Measurements from ENCODE around the gene SRRM2. TPM values are rescaled to one million over a fixed set of nuclear protein-coding genes. Genes with fewer than 3 reads are reported as not detected.

The SRRM2 gene
- total RNA-seq, 4 donors from 2014 or later: 545 to 3,500 (median 1,361) TPM

DNA sequence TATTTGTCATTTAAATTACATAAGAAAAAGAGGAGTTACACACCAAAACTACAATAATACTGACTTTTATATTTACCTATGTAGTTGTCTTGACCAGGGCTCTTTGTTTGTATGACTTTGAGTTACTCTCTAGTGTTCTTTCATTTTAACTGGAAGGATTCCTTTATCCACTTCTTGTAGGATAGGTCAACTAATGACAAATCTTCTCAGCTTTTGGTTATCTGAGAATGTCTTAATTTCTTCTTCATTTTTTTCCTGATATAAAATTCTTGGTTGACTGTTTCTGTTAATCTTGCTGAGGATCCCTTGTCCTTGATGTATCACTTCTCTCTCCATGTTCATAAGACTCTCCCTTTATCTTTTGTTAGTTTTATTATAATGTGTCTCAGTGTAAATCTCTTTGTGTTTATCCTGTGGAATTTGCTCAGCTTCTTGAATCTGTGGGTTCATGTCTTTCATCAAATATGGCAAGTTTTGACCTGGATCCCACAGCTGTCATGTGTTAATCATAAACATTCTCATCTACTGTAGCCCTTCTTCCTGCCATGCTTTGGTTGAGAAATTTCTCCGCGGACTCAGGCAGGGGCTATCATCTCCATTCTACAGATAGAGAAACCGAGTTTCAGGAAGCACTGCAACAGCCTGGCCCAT, 51.2 kb downstream of the SRRM2 start:
- TF ChIP-seq POLR2A (IDR thresholded peaks at IDR 0.05) (no peak), POLR2AphosphoS5 (IDR thresholded peaks at IDR 0.05) (no peak), EP300 (IDR thresholded peaks at IDR 0.05; ENCODE audit: low read depth) (no peak)
- TF ChIP-seq, protein P1, sequence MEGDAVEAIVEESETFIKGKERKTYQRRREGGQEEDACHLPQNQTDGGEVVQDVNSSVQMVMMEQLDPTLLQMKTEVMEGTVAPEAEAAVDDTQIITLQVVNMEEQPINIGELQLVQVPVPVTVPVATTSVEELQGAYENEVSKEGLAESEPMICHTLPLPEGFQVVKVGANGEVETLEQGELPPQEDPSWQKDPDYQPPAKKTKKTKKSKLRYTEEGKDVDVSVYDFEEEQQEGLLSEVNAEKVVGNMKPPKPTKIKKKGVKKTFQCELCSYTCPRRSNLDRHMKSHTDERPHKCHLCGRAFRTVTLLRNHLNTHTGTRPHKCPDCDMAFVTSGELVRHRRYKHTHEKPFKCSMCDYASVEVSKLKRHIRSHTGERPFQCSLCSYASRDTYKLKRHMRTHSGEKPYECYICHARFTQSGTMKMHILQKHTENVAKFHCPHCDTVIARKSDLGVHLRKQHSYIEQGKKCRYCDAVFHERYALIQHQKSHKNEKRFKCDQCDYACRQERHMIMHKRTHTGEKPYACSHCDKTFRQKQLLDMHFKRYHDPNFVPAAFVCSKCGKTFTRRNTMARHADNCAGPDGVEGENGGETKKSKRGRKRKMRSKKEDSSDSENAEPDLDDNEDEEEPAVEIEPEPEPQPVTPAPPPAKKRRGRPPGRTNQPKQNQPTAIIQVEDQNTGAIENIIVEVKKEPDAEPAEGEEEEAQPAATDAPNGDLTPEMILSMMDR (IDR thresholded peaks at IDR 0.05): no peak
- peaks cover 7 to 9% of the 10 kb centered on the region in 2 donors for H3K9me3 ChIP-seq
- H3K27ac ChIP-seq: no peak overlapping the region
- H3K4me3 ChIP-seq: no peak overlapping the region
- peaks cover 4% of the 10 kb centered on the region for H3K27me3 ChIP-seq
- H3K36me3 ChIP-seq: no peaks in the 10 kb centered on the region
- DNase-seq: no peak
- WGBS, 2 donors (ENCODE audit: low coverage in 1 of 2): 85% methylated on average over 3 of the region's 3 CpGs; no CpG with 5 or more reads in 1 of the 2 donors
- peaks cover 0 to 9% (median 6%) of the 10 kb centered on the region in 4 donors for H3K4me1 ChIP-seq
- intact Hi-C loops (cut with DNase I; ENCODE audit: low total_unique reads) (no loop called here), in situ Hi-C loops (cut with MboI; ENCODE audit: low pct_ligation_motif_present in 1 of 4, low pct_unique_long_range_greater_than_20kb in 1 of 4, low sequenced_read_pairs in 3 of 4) (no loop called here)

DNA sequence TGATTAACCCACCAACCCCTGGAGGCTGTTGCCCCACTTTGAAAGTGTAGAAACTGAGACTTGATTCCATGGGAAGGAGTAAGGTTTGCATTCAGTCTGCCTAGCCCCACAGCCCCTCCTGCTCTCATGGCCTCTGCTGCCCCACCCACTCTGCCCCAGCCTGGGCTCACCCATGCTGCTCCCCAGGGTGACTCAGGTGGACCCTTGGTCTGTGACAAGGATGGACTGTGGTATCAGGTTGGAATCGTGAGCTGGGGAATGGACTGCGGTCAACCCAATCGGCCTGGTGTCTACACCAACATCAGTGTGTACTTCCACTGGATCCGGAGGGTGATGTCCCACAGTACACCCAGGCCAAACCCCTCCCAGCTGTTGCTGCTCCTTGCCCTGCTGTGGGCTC, 52.3 kb downstream of the SRRM2 start:
- TF ChIP-seq, protein P1 (IDR thresholded peaks at IDR 0.05): no peak
- no peak for TF ChIP-seq EP300 (IDR thresholded peaks at IDR 0.05; ENCODE audit: low read depth)
- no peak for TF ChIP-seq POLR2A (IDR thresholded peaks at IDR 0.05)
- no peak for TF ChIP-seq POLR2AphosphoS5 (IDR thresholded peaks at IDR 0.05)
- intact Hi-C loops (cut with DNase I; ENCODE audit: low total_unique reads) (no loop called here), in situ Hi-C loops (cut with MboI; ENCODE audit: low pct_ligation_motif_present in 1 of 4, low pct_unique_long_range_greater_than_20kb in 1 of 4, low sequenced_read_pairs in 3 of 4) (no loop called here)
- Histone ChIP-seq H3K4me3 (no peak overlapping the region), H3K36me3 (no peaks in the 10 kb centered on the region), H3K27ac (no peak overlapping the region), H3K9me3 (peaks cover 7 to 9% of the 10 kb centered on the region in 2 donors), H3K4me1 (no peaks in the 10 kb centered on the region), H3K27me3 (no peaks in the 10 kb centered on the region)
- 84% methylated on average over 4 of the region's 4 CpGs; no CpG with 5 or more reads in 1 of the 2 donors for WGBS, 2 donors (ENCODE audit: low coverage in 1 of 2)
- no peak for DNase-seq

GRCh38 chr16:2806286-2806685, 53.8 kb downstream of the SRRM2 start:
- Histone ChIP-seq H3K36me3 (no peaks in the 10 kb centered on the region), H3K27ac (no peak overlapping the region), H3K4me1 (no peaks in the 10 kb centered on the region), H3K9me3 (peaks cover 7 to 9% of the 10 kb centered on the region in 2 donors), H3K4me3 (no peak overlapping the region), H3K27me3 (peaks cover 11% of the 10 kb centered on the region)
- WGBS, 2 donors (ENCODE audit: low coverage in 1 of 2): 63 to 75% methylated on average over 1 to 5 of the region's 5 CpGs
- intact Hi-C loops (cut with DNase I; ENCODE audit: low total_unique reads) (no loop called here), in situ Hi-C loops (cut with MboI; ENCODE audit: low pct_ligation_motif_present in 1 of 4, low pct_unique_long_range_greater_than_20kb in 1 of 4, low sequenced_read_pairs in 3 of 4) (no loop called here)
- no peak for DNase-seq
- TF ChIP-seq POLR2A (IDR thresholded peaks at IDR 0.05): no peak
- TF ChIP-seq, protein P1 (IDR thresholded peaks at IDR 0.05): no peak
- TF ChIP-seq POLR2AphosphoS5 (IDR thresholded peaks at IDR 0.05): no peak
- TF ChIP-seq EP300 (IDR thresholded peaks at IDR 0.05; ENCODE audit: low read depth): no peak

DNA sequence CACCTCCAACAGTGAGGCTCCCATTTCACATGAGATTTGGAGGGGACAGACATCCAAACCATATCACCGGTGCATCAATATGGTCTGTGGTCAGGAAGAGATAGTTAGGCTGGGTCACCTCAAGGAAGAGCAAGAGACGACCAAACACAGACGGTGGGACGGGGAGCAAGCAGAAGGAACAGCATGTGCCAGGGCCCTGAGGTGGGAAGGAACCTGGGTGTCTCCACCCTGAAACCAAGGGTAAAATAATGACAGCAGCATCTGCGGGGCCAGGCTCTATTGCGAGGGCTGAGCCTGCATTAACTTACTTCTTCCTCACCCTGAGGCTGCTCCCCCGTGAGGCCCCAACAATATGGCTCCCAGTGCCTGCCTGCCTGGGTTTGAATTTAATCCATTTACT, 55.7 kb downstream of the SRRM2 start:
- no peak overlapping the region for H3K27ac ChIP-seq
- intact Hi-C loops (cut with DNase I; ENCODE audit: low total_unique reads): no loop called here
- no peak overlapping the region for H3K4me3 ChIP-seq
- WGBS, 2 donors (ENCODE audit: low coverage in 1 of 2): 91% methylated on average over 7 of the region's 7 CpGs; no CpG with 5 or more reads in 1 of the 2 donors
- TF ChIP-seq POLR2A (IDR thresholded peaks at IDR 0.05) (no peak), POLR2AphosphoS5 (IDR thresholded peaks at IDR 0.05) (no peak), EP300 (IDR thresholded peaks at IDR 0.05; ENCODE audit: low read depth) (no peak)
- TF ChIP-seq, protein P1 (IDR thresholded peaks at IDR 0.05): no peak
- no peaks in the 10 kb centered on the region for H3K36me3 ChIP-seq
- peaks cover 15% of the 10 kb centered on the region for H3K27me3 ChIP-seq
- no peak for DNase-seq
- no peaks in the 10 kb centered on the region for H3K4me1 ChIP-seq
- peaks cover 7 to 9% of the 10 kb centered on the region in 2 donors for H3K9me3 ChIP-seq
- in situ Hi-C loops (cut with MboI; ENCODE audit: low pct_ligation_motif_present in 1 of 4, low pct_unique_long_range_greater_than_20kb in 1 of 4, low sequenced_read_pairs in 3 of 4): no loop called here

Data from transverse colon (tissue), 4 donors.